Measurements from ENCODE around the gene SCN7A. TPM values are rescaled to one million over a fixed set of nuclear protein-coding genes. Genes with fewer than 3 reads are reported as not detected.

Gene SCN7A
- total and polyA plus RNA-seq, 4 donors = 6.1 to 178 (median 23.6) TPM

DNA sequence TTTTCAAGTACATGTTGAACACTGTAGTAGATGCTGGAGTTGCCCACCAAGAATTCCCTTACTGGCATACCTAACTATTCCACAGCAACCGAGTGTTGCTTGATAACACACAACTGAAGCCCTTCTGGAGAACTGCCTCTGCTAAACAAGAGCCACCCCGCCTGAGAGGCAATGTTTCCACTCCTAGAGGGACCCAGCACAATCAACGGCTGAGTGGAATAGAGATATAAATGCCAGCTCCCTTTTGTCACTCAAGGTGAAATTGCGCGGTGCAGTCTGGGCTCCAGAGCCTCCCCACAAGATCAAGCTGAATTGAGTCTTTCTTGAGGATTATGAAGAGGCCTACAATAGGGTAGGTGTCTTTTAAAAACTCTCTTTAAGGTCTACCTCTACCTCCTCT, 69.2 kb downstream of the SCN7A start:
- Histone ChIP-seq H3K36me3 (ENCODE audit: control insufficient read depth in 4 of 4, insufficient read depth in 4 of 4, low read length in 4 of 4) (peaks cover 0 to 3% (median 0%) of the 10 kb centered on the region in 4 donors), H3K9me3 (ENCODE audit: control insufficient read depth in 4 of 4, insufficient read depth in 3 of 4, low read length in 3 of 4) (no peaks in the 10 kb centered on the region), H3K27me3 (ENCODE audit: control insufficient read depth in 3 of 3, insufficient read depth in 3 of 3, low read length in 2 of 3) (no peaks in the 10 kb centered on the region), H3K27ac (ENCODE audit: low read depth in 1 of 2, low read length in 1 of 2) (no peak overlapping the region), H3K9ac (ENCODE audit: insufficient read depth in 1 of 2, low read length in 2 of 2) (no peak overlapping the region), H3K4me1 (ENCODE audit: control insufficient read depth in 5 of 5, insufficient read depth in 5 of 5, low read length in 5 of 5) (peaks cover 0 to 5% (median 0%) of the 10 kb centered on the region in 5 donors), H3K4me3 (no peak overlapping the region)
- WGBS, 2 donors = 91 to 95% methylated on average over 5 of the region's 5 CpGs
- DNase-seq (no peak), ATAC-seq (ENCODE audit: insufficient read depth, low FRiP score) (no peak)
- TF ChIP-seq, protein P1, sequence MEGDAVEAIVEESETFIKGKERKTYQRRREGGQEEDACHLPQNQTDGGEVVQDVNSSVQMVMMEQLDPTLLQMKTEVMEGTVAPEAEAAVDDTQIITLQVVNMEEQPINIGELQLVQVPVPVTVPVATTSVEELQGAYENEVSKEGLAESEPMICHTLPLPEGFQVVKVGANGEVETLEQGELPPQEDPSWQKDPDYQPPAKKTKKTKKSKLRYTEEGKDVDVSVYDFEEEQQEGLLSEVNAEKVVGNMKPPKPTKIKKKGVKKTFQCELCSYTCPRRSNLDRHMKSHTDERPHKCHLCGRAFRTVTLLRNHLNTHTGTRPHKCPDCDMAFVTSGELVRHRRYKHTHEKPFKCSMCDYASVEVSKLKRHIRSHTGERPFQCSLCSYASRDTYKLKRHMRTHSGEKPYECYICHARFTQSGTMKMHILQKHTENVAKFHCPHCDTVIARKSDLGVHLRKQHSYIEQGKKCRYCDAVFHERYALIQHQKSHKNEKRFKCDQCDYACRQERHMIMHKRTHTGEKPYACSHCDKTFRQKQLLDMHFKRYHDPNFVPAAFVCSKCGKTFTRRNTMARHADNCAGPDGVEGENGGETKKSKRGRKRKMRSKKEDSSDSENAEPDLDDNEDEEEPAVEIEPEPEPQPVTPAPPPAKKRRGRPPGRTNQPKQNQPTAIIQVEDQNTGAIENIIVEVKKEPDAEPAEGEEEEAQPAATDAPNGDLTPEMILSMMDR (IDR thresholded peaks at IDR 0.05; ENCODE audit: control extremely low read depth, extremely low read depth) = no peak

DNA sequence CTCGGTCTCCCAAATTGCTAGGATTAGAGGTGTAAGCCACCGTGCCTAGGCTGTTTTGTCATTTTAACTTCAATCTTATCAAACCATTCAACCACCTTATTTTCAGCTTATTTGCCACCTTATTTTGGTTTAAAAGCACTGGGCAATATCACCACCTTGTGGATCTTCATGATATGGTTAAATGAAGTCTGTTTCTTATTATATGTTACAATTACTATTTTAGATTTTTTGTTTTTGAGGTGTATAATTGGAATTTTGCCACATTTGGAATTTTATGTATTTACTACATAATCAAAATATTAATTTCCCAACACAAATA, 74.5 kb downstream of the SCN7A start:
- 63 to 67% methylated on average over 2 of the region's 2 CpGs for WGBS, 2 donors
- no peak for ATAC-seq (ENCODE audit: insufficient read depth, low FRiP score)

DNA sequence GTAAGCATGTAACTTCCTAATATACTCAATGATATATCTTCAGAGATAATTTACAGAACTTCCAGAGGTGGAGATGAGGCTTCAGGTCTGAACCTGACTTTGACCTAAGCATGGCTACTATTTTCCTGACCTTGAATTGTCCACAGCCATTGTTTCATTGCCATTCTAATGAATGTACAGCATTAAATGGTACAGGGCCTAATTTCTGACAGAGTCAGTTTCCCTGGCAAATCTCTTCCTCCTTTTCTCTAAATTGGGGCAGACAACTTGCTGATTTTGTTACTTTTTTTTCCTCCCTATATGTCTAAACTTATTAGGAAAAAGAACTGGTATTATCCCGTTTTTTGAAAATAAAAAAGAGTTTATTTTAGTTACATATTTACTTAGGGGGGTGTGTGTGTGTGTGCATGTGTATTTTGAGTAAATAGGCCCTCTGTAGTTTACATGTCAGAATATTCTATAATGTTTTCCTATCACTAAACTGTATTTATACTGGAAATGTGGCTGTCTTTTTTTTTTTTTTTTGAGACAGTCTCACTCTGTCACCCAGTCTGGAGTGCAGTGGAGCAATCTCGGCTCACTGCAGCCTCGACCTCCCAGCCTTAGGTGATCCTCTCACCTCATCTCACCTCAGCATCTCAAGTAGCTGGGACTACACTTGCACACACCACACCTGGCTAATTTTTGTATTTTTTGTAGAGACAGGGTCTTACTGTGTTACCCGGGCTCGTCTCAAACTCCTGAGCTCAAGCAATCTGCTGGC, 75.0 kb downstream of the SCN7A start:
- H3K27me3 ChIP-seq (ENCODE audit: control insufficient read depth in 3 of 3, insufficient read depth in 3 of 3, low read length in 2 of 3) = no peaks in the 10 kb centered on the region
- no peak overlapping the region for H3K9ac ChIP-seq (ENCODE audit: insufficient read depth in 1 of 2, low read length in 2 of 2)
- TF ChIP-seq, protein P1 (IDR thresholded peaks at IDR 0.05; ENCODE audit: control extremely low read depth, extremely low read depth) = no peak
- peaks cover 0 to 5% (median 0%) of the 10 kb centered on the region in 5 donors for H3K4me1 ChIP-seq (ENCODE audit: control insufficient read depth in 5 of 5, insufficient read depth in 5 of 5, low read length in 5 of 5)
- DNase-seq (no peak), ATAC-seq (ENCODE audit: insufficient read depth, low FRiP score) (no peak)
- no peak overlapping the region for H3K27ac ChIP-seq (ENCODE audit: low read depth in 1 of 2, low read length in 1 of 2)
- H3K4me3 ChIP-seq = no peak overlapping the region
- no peaks in the 10 kb centered on the region for H3K9me3 ChIP-seq (ENCODE audit: control insufficient read depth in 4 of 4, insufficient read depth in 3 of 4, low read length in 3 of 4)
- WGBS, 2 donors = 67 to 77% methylated on average over 5 of the region's 5 CpGs
- H3K36me3 ChIP-seq (ENCODE audit: control insufficient read depth in 4 of 4, insufficient read depth in 4 of 4, low read length in 4 of 4) = peaks cover 0 to 9% (median 0%) of the 10 kb centered on the region in 4 donors

More for the DNA sequence above, 74.5 kb downstream of the SCN7A start:
- peaks cover 0 to 9% (median 0%) of the 10 kb centered on the region in 4 donors for H3K36me3 ChIP-seq (ENCODE audit: control insufficient read depth in 4 of 4, insufficient read depth in 4 of 4, low read length in 4 of 4)
- H3K9me3 ChIP-seq (ENCODE audit: control insufficient read depth in 4 of 4, insufficient read depth in 3 of 4, low read length in 3 of 4) = no peaks in the 10 kb centered on the region
- no peak overlapping the region for H3K4me3 ChIP-seq
- peak in 2 of 3 donors; percentile 42 to 55 for DNase-seq
- H3K27me3 ChIP-seq (ENCODE audit: control insufficient read depth in 3 of 3, insufficient read depth in 3 of 3, low read length in 2 of 3) = no peaks in the 10 kb centered on the region
- H3K27ac ChIP-seq (ENCODE audit: low read depth in 1 of 2, low read length in 1 of 2) = no peak overlapping the region
- H3K4me1 ChIP-seq (ENCODE audit: control insufficient read depth in 5 of 5, insufficient read depth in 5 of 5, low read length in 5 of 5) = peaks cover 0 to 5% (median 0%) of the 10 kb centered on the region in 5 donors
- no peak overlapping the region for H3K9ac ChIP-seq (ENCODE audit: insufficient read depth in 1 of 2, low read length in 2 of 2)
- TF ChIP-seq, protein P1 (IDR thresholded peaks at IDR 0.05; ENCODE audit: control extremely low read depth, extremely low read depth) = no peak

Measured in lung (tissue), 12 donors.